Right lobe of liver (tissue), 4 donors: ENCODE measurements around the gene PABPN1.

ENCODE experiments used
- POLR2A ChIP-seq: fragments of 450-650 bp; IDR thresholded peaks from one replicate; pipeline ENCODE4 v1.6.1; 2017; ENCODE audit warnings: antibody characterized with exemption, mild to moderate bottlenecking
- TF ChIP-seq, protein P1 (sequence below), 4 donors: fragments of 200-600 bp in 3 of 4; fragments of 450-650 bp in 1 of 4; IDR thresholded peaks; one replicate each; pipeline versions ENCODE4 v1.5.1 to v1.8.0; 2016 to 2022; ENCODE audit warnings: antibody characterized with exemption in 4 of 4, mild to moderate bottlenecking in 2 of 4
- donor health status: DM: no; HTN: no; CAD: no.
- donor health status: DM: no; HTN: no; CAD: no.
- donor health status: DM: no; HTN: yes; CAD: no.

- TF ChIP-seq, protein P1, sequence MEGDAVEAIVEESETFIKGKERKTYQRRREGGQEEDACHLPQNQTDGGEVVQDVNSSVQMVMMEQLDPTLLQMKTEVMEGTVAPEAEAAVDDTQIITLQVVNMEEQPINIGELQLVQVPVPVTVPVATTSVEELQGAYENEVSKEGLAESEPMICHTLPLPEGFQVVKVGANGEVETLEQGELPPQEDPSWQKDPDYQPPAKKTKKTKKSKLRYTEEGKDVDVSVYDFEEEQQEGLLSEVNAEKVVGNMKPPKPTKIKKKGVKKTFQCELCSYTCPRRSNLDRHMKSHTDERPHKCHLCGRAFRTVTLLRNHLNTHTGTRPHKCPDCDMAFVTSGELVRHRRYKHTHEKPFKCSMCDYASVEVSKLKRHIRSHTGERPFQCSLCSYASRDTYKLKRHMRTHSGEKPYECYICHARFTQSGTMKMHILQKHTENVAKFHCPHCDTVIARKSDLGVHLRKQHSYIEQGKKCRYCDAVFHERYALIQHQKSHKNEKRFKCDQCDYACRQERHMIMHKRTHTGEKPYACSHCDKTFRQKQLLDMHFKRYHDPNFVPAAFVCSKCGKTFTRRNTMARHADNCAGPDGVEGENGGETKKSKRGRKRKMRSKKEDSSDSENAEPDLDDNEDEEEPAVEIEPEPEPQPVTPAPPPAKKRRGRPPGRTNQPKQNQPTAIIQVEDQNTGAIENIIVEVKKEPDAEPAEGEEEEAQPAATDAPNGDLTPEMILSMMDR (IDR thresholded peaks at IDR 0.05), result no peak
- TF ChIP-seq POLR2A, result no peak
These were observed 23.2 kb downstream of the PABPN1 start for GRCh38 chr14:23344481-23344880.
